ENCODE data around the gene HAUS3. TPM values are rescaled to one million over a fixed set of nuclear protein-coding genes. Genes with fewer than 3 reads are reported as not detected.
A peak's percentile ranks its signal among the peaks of the same experiment; 100 is the strongest.

Gene HAUS3
- total and polyA plus RNA-seq, 2 of the 8 experiments (the other 6 are each of a cell fraction or from before 2014, with no cell fraction given), result 3.2 to 14.8 TPM

DNA sequence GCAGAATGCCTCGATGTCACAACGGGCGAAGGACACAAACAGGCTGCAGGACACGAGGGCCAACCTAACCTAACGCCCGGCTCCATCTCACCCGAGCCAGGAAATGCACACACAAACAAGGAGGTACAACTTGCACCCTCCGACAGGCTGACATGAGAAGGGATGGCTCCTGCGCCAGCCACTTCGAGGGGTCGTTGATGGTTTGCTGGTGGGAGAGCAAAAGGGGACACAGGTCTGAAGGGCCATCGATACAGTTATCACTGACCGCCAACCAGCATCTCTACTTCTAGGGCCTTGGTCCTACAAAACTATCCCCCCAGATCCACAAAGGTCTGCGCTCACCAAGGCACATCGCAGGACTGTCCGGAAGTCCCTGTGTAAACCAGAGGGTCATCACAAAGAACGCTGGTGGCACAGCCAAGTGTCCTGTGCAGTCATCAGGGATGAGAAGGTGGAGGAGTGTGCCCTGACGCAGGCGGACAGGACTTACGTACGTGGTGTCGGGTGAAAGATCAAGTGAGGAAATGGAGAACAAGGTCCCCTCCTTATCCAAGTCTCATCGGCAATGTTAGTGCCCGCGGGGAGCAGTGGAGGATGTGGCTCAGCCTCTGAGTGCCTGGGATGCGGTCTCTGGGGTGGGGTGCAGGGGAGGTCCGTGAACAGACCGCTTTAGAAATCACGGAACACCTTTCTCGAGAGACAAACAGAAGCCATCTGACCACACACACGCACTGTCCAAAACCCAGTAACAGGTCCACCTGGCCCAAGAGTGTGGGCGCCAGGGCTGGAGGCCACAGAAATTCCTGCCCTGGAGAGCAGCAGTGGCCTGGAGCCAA is 13.0 kb upstream of the HAUS3 start:
- H3K14ac ChIP-seq (ENCODE audit: insufficient read length), result no peak overlapping the region
- CTCF ChIA-PET (ENCODE audit: partially characterized antibody), result interaction anchor here (0.7 kb wide), 1 partner anchor 10 kb away, joined by 3 read pairs; no protein-coding TSS in a partner anchor
- H3K4me1 ChIP-seq (replicated peaks in 1 of 4; ENCODE audit: control insufficient read depth in 3 of 4, insufficient read depth in 4 of 4, low read length in 3 of 4), result 0 out of 7 replicates have a peak, but pooled peaks cover 0 to 4% (median 0%) of the 10 kb centered on the region in 4 experiments
- H3K4me3 ChIP-seq (ENCODE audit: extremely low read depth in 1 of 4, insufficient read depth in 2 of 4, low read depth in 3 of 4, low read length in 4 of 4), result no peak overlapping the region
- H3K79me1 ChIP-seq (ENCODE audit: low read depth, low read length), result no peaks in the 10 kb centered on the region
- H2BK20ac ChIP-seq (ENCODE audit: low read length), result no peak overlapping the region
- no peaks in the 10 kb centered on the region for H3K9me3 ChIP-seq (ENCODE audit: insufficient read depth in 2 of 2, low read depth in 1 of 2, low read length in 1 of 2)
- POLR2A ChIA-PET (ENCODE audit: partially characterized antibody), result interaction anchor here (0.6 kb wide), 1 partner anchor 158 kb away, joined by 5 read pairs; no protein-coding TSS in a partner anchor
- H3K4ac ChIP-seq (replicated peaks; ENCODE audit: insufficient read length, low read depth, low read length), result no peak overlapping the region
- no peak overlapping the region for H2AFZ ChIP-seq (ENCODE audit: low read length)
- H2BK120ac ChIP-seq (replicated peaks; ENCODE audit: low read depth, low read length), result no peak overlapping the region
- no peak overlapping the region for H3K23ac ChIP-seq (ENCODE audit: insufficient read length)
- H2BK5ac ChIP-seq (ENCODE audit: low read depth, low read length), result no peak overlapping the region; the same call in 1 of the 2 replicates
- H3K23me2 ChIP-seq (ENCODE audit: low read depth, low read length), result no peaks in the 10 kb centered on the region
- no peak overlapping the region for H3K4me2 ChIP-seq (ENCODE audit: insufficient read depth in 1 of 2, low read depth in 2 of 2, low read length in 2 of 2)
- H4K8ac ChIP-seq (ENCODE audit: extremely low read depth, insufficient read depth, low read length), result no peak overlapping the region
- no peak overlapping the region for H2BK15ac ChIP-seq (ENCODE audit: low read length)
- WGBS, 2 experiments (ENCODE audit: extremely low coverage in 1 of 2, insufficient coverage in 1 of 2, insufficient read length in 1 of 2, insufficient replicate concordance in 2 of 2, low coverage in 1 of 2, low lambda C conversion rate in 2 of 2, missing lambda C conversion rate in 1 of 2), result 91% methylated on average over 31 of the region's 32 CpGs; no CpG with 5 or more reads in 1 of the 2 experiments
- H4K20me1 ChIP-seq (replicated peaks in 1 of 2; ENCODE audit: control insufficient read depth in 1 of 2, insufficient read depth in 2 of 2, low read length in 2 of 2), result peaks cover 0 to 5% of the 10 kb centered on the region in 2 experiments
- H3K27ac ChIP-seq (ENCODE audit: low read depth, low read length), result no peak overlapping the region
- no peak overlapping the region for H4K91ac ChIP-seq (replicated peaks; ENCODE audit: insufficient read length, low read length)
- peaks cover 0 to 5% (median under 1%) of the 10 kb centered on the region in 4 experiments; a peak in 2 of 8 replicates for H3K36me3 ChIP-seq (ENCODE audit: control insufficient read depth in 2 of 4, insufficient read depth in 4 of 4, low read length in 3 of 4)
- H3K9ac ChIP-seq (replicated peaks in 1 of 4; ENCODE audit: extremely low read depth in 1 of 4, low read depth in 3 of 4, low read length in 3 of 4), result no peak overlapping the region
- DNase-seq (ENCODE audit: low read depth in 1 of 2, low spot score in 2 of 2), result no peak
- H3K27me3 ChIP-seq (replicated peaks in 1 of 4; ENCODE audit: control insufficient read depth in 3 of 4, extremely low read depth in 1 of 4, insufficient read depth in 3 of 4, low read length in 3 of 4), result no peaks in the 10 kb centered on the region
- no peak overlapping the region for H3K18ac ChIP-seq (ENCODE audit: extremely low read depth, low read length)
- no peak overlapping the region for H4K5ac ChIP-seq (ENCODE audit: insufficient read length, low read depth, low read length)
- H2BK12ac ChIP-seq (ENCODE audit: low read depth, low read length), result 0 out of 2 replicates have a peak overlapping the region, but pooled peaks have one; percentile 5
- H2AK5ac ChIP-seq (ENCODE audit: low read depth, low read length), result no peak overlapping the region
- no peaks in the 10 kb centered on the region for H3K79me2 ChIP-seq (ENCODE audit: control insufficient read depth in 1 of 2, insufficient read depth in 2 of 2, low read length in 2 of 2)
- H3K56ac ChIP-seq (replicated peaks; ENCODE audit: insufficient read length, low read depth, low read length), result no peak overlapping the region
- FAIRE-seq, result no peak
- TF ChIP-seq SIRT6 (IDR thresholded peaks at IDR 0.05; ENCODE audit: low read length) (no peak), RNF2 (IDR thresholded peaks at IDR 0.05; ENCODE audit: borderline replicate concordance, low read depth, low read length, missing control alignments, poor library complexity, severe bottlenecking) (no peak), BCL11A (IDR thresholded peaks at IDR 0.05; ENCODE audit: low read depth in 2 of 2, low read length in 2 of 2) (no peak), TAF1 (IDR thresholded peaks at IDR 0.05; ENCODE audit: low read depth, low read length) (no peak), CEBPB (IDR thresholded peaks at IDR 0.05; ENCODE audit: low read depth, low read length) (no peak), FOSL1 (IDR thresholded peaks at IDR 0.05; ENCODE audit: insufficient read depth, low read depth, low read length) (no peak), SP1 (IDR thresholded peaks at IDR 0.05; ENCODE audit: low read depth, low read length) (no peak), TCF12 (IDR thresholded peaks at IDR 0.05; ENCODE audit: low read depth, low read length) (no peak), YY1 (IDR thresholded peaks at IDR 0.05; ENCODE audit: low read depth, low read length) (no peak)
- TF ChIP-seq, protein P1, sequence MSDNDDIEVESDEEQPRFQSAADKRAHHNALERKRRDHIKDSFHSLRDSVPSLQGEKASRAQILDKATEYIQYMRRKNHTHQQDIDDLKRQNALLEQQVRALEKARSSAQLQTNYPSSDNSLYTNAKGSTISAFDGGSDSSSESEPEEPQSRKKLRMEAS (IDR thresholded peaks at IDR 0.05), result no peak
- TF ChIP-seq, protein P2, sequence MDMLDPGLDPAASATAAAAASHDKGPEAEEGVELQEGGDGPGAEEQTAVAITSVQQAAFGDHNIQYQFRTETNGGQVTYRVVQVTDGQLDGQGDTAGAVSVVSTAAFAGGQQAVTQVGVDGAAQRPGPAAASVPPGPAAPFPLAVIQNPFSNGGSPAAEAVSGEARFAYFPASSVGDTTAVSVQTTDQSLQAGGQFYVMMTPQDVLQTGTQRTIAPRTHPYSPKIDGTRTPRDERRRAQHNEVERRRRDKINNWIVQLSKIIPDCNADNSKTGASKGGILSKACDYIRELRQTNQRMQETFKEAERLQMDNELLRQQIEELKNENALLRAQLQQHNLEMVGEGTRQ (IDR thresholded peaks at IDR 0.05; ENCODE audit: low read length), result no peak
